Stimulated activated CD8-positive, alpha-beta memory T cell treated with anti-CD3 and anti-CD28 coated beads, Interleukin-7, amount 100 ng/mL, for 4 hours (primary cell): ENCODE measurements around the gene CCSER2.
"Not testable (repeated sequence)": the region's sequence is repeated elsewhere in the genome, so short reads cannot be mapped to it uniquely, and the experiment has no call there.

Experiments used
- DNase-seq, 2 donors: peaks; one replicate each; pipeline ENCODE4 v3.0.0-alpha.2; 2020; ENCODE audit warnings: low read depth in 2 of 2

CCSER2 gene

DNA sequence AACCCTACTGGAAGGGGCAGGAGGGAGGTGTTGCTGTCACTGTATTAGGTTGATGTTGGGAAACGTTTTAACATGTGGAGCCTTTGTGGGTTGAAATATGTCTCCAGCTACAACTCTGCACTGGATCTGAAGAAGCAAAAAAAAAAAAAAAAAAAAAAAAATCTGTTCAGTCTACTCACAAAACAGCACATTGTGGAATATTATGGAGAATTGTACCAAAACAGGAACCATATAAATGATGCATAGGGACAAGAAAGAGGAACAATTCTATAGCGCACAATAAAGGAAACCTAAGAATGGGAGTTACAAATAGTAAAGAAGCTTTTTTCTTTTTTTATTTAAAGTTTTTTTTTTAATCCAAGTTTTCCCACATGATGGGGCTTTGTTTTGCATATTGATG is 63.8 kb downstream of the CCSER2 start:
- no peak for DNase-seq

DNA sequence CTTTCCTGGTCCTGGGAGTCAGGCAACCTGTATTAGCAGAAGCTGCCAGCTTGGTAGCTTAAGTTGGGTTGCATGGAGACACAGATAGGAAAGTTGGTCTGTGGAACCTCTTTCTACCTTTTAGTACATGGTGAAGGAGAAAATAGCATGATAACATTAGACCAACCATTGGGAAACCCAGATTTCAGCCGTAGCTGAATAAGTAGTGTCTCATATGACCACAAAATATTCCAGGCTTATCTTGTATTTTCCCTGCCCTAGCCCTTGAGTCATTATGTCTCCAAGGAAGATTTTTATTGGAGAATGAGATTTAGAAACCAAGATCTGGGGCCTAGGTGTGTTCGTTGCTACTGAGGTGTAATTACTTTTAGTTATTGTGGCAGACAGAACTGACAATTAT is 67.2 kb downstream of the CCSER2 start:
- DNase-seq = no peak

DNA sequence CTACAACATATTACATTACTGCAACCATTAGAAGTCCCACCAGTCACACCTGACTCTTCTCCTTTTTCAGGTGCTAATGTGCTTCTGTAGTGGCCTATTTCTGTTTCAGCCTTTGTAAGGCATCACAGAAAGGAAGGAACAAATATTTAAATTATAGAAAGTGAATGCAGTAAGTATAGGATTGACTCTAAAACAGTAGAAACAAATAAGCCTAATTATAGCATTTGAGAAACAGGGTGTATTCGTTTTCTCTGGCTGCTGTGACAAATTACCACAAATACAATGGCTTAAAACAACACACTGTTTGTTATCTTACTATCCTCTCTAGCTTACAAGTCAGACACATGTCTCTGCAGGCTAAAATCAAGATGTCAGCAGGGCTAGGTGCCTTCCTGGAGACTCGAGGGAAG is 69.4 kb downstream of the CCSER2 start:
- DNase-seq = no peak

DNA sequence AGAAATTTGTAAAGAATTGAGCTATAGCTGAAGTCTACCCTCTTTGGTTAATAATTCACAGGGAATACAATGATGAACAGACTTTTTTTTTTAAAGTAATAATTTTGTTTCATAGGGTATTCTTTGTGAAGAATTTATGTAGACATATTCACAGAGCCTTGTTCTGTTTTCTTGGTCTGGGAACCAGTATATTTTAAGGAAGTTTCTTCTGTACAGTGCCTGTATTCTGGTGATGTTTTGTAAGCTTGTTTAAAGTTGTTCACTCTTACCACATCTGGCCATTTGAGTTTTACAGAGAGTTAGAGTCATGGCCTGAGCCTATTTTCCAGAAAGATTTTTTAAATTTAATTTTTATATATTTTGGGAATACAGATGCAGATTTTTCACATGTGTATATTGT is 70.3 kb downstream of the CCSER2 start:
- DNase-seq = no peak

DNA sequence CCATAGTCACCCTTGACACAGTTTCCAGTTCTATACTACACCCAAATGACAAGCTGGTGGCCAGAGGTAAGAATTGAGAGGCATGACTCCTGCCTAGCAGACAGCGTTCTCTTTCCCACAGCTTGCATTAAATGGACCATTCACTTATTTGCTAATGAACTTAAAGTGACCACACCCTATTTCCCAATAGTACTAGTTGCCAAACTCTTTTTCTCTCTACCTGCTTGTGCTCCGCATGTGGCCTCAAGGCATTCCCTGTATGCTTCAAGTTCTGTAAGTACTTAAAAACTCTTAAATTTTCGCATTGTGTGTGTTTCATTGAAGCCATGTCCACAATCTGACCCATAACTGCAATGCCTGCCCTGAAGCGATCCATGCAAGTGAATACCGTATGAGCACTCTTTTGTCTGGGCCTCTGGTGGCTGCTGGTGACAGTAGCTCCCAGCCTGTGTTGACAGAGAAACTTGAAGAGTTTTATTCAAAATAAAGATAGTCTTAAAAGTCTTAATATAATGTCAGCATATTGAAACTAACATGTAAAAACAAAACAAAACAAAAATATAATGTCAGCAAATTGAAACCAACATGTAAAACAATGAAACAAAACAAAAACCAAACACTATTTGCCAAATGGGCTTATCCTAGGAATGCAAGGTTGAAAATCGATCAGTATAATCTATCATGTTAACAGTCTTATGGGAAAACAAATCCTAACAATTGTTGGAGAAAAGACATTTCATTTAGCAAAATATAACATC is 73.6 kb downstream of the CCSER2 start:
- no peak for DNase-seq

DNA sequence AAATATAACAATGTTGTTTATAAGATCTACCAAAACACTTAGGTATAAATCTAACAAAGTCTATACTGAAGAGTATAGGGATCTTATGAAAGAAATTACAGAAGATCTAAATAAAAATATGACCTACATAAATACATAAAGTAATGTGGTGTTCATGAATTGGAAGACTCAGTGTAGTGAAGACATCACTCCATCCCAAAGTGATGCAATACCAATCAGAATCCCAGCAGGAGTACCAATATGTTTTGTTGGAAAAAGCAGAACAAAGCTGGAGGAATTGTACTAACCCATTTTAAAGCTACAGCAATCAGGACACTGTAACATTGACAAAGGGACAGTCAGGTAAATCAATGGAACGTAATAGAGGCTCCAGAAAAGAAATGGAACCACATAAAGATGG is 76.4 kb downstream of the CCSER2 start:
- no peak for DNase-seq

DNA sequence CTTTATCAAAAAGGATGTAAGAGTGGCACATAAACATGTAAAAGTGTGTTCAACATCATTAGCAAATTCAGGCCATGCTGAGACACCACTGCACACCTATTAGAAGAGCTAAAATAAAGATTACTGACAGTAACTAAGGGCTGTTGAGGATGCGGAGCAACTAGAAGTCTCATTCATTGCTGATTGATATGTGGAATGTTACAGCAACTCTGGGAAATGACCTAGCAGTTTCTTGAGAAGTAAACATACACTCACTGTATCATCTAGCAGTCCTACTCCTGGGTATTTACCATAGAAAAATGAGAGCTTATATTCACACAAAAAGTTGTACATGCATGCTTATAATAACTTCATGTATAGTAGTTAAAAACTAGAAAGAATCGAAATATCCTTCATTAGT is 77.3 kb downstream of the CCSER2 start:
- DNase-seq = no peak

DNA sequence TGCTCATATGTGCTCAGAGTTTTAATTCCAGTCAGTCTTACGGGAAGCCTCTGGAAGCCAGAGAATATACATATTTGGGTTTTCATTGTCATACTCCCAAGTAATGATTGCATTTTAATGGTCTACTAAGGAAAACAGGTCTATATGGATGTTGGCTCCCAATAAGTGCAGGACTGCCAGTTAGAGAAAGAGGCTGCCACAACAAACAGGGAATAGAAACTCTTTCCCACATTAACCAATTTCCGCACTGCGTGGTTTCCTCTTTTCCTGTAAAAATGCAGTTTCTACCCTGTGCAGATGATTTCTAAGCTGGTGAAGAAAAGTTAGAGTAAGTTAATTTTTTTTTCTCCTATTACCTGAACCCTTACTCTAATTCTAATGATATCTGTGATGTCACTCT is 78.2 kb downstream of the CCSER2 start:
- DNase-seq = no peak

DNA sequence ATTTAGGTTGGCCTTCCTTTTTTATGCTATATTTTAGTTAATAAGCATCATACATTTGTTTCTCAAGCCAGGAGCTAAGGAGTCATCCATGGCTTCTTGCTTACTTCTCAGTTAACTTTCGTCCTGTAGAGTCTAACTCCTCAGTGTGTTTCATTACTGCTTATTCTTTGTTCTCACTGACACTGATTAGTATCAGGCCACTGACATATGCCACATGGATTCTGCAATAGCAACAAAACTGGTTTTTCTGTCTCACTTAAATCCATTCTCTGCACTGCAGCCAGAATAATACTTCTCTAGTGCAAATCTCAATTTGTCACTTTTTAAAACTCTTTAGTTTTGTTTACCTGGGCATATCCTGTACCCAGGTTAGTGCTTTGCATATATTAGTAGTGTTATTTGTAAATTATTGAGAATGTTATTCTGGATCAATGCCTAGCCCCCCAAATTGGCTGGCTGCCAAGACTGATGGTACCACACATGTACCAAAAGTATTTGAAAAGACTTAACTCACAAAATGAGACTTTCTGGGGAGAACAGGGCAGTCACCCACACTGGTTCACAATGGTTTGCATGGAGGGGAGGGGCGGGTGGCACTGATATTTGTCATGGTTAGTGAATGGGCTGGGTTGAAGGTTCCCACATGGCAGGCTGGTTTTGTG is 79.1 kb downstream of the CCSER2 start:
- no peak for DNase-seq

DNA sequence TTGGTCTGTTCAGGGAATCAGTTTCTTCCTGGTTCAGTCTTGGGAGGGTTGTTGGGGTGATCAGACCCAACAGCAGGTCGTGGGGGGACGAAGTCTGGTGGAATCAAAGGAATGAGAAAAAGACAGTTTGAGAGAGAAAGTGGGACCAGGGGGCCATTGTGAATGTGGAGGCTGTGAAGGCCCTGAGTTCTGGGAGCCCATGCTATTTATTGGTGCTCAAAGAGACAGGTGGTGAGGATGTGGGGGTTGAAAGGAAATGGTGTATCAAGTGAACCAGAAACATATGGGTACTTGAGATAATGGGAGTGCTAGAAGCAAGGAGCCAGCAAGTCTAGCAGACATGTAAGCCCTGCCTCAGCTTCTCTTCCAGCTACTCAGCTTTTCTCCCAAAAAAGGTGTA is 84.1 kb downstream of the CCSER2 start:
- no peak for DNase-seq

DNA sequence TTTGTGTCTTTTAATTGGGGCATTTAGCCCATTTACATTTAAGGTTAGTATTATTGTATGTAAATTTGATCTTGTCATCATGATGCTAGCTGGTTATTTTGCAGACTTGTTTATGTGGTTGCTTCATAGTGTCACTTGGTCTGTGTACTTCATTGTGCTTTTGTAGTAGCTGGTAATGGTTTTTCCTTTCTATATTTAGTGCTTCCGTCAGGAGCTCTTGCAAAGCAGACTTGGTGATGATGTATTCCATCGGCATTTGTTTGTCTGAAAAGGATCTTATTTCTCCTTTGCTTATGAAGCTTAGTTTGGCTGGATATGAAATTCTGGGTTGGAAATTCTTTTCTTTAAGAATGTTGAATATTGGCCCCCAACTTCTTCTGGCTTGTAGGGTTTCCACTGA is 85.7 kb downstream of the CCSER2 start:
- not testable (repeated sequence) for DNase-seq

DNA sequence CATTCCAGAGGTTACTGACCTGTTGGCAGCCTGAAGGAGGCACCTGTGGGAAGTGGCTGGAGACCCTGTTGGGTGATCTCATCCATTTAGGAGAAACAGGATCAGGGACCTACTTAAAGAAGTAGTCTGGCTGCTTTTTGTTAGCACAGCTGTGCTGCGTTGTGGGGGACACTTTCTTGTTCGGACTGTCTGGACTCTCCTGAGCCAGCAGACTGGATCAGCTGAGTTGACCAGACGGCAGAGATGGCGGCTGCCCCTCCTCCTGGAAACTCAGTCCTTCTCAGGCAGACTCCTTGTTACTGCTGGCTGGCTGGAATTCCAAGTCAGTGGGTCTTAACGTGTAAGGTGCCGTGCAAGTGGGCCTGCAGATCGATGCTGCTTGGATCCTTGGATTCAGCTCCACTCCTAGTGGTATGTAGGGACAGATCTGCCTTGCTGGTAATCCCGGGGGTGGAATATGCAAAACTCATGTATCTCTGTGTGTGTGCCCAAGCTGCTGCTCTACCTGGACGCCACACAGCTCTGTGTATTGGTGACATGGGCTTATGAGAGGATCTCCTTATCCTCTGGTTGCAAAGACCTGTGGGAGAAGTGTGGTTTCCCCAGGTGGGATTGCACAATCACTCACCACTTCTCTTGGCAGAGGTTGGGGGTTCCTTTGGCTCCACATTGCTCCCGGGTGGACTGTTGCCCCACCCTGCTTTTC is 87.3 kb downstream of the CCSER2 start:
- no peak for DNase-seq

DNA sequence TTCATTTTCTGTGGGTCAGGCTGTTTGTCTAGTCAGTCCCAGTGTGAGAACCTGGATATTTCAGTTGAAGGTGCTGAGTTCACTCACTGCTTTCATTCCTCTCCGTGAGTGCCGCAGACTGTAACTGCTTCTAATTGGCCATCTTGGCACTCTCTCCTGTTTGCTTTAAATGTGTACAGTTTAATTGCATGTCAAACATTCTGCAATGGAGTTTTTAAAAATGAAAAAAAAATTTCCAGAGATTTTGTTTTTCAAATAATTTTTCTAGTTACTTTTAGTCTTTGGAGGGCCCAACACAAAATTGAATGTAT is 87.8 kb downstream of the CCSER2 start:
- DNase-seq = no peak

DNA sequence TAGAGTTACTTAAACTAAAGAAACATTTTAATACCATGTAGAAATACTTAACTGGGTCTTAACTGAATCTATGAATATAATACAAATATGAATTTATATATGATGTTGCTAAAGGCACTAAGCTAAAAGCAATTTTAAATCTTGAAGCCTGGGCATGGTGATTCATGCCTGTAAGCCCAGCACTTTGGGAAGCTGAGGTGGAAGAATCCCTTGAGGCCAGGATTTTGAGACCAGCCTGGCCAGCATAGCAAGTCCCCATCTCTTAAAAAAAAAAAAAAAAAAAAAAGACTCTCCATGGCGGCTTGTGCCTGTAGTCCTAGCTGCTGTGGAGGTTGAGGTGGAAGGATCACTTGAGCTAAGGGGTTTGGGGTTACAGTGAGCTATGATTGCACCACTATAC is 95.3 kb downstream of the CCSER2 start:
- no peak for DNase-seq

DNA sequence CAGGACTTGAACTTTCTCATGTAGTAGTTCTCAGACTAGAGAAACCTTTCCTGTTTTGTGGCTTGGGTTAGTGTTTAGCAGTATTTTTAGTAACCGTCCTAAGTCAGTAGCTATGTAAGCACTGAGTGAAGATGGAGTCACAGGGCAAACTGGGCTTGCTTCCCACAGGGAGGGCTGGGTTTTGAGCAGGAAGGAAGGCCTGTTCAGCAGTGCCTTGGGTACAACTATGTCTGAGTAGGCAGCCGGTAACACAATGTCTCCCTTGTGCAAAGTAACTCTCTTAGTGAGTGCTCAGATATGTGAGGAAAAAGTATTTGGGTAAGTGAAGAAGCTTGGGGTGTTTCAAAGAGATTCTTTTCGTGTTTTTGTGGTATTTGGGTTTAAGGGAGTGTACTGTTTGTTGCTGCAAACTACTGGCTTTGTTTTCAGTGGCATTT is 96.4 kb downstream of the CCSER2 start:
- no peak for DNase-seq

DNA sequence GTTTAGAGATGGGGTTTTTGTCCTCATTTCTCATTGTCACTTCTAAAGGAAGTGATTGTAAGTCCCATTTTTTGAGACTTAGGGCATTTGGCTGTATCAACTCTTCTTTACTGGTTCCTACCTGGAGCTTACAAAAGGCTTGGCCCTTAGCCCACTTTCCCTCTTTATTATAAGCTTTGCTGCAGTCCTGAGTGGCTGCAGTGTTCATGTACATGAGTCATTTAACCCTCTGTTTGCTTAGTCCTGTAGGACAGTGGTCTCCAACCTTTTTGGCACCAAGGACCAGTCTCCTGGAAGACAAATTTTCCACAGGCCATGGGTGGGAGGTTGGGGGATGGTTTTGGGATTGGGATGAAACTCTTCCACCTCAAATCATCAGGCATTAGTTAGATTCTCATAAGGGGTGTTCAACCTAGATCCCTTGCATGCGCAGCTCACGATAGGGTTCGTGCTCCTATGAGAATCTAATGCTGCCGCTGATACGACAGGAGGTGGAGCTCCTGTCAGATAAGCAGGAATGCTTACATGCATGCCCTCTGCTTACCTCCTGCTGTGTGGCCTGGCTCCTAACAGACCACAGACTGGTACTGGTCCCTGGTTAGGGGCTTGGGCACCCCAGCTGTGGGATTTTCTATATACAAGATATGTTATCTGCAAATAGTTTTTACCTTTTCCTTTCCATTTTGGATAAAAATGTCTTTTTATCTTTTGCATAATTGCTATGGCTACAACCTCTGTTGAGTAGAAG is 99.7 kb downstream of the CCSER2 start:
- DNase-seq = no peak

DNA sequence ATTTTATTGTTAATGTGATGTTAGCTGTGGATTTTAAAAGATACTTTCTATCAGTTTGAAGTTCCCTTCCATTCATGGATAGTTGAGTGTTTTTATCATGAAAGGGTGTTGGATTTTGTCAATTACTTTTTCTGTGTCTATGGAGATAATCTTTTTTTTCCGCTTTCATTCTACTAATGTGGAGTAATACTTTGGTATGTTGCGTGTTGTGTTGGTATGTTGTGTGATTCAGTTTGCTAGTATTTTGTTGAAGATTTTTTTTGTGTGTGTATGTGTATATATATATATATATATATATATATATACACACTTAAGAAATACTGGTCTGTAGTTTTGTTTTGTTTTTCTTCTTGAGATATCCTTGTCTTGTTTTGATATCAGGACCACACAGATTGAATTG is 100.3 kb downstream of the CCSER2 start:
- no peak for DNase-seq

DNA sequence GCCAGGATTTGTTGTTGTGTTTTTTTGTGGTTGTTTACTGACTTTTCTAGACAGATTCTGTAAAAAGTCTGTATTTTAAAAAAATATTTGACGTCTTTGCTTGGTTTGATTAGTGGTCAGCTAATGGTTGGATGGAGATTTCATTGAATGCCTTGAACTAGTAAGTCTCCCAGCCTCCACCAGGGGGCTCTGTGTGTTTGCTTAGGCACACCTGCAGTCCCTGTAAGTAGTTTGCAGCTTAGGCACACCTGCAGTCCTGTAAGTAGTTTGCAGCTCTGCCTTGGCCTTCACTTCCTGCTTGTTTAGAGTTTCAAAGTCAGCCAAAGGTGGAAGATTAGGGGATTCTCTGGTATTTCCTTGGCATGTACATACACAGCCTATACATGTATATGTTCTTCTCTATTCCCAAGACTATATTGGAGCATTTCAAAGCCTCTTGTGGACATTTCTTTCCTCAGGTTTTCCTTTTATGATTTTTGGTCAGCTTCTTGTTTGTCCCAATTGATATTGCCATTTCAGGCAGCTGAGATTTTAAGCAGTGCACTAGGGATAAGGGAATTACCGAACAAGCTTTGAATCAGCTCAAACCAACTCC is 101.6 kb downstream of the CCSER2 start:
- DNase-seq = peak; percentile 40 to 43

DNA sequence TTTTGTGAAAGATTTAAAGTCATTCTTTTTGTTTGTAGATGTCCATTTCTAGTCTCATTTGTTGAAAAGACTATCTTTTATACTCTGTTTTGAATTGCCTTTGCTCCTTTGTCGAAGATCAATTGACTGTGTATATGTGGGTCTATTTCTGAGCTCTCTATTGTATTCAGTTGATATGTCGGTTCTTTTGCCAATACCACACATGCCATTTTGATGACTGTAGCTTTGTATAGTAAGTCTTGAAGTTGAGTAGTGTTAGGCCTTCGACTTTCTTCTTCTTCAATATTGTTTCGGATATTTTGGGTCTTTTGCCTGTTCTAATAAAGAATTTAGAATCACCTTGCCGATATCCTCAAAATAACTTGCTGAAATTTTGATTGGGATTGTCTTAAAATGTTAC is 104.5 kb downstream of the CCSER2 start:
- DNase-seq = no peak

DNA sequence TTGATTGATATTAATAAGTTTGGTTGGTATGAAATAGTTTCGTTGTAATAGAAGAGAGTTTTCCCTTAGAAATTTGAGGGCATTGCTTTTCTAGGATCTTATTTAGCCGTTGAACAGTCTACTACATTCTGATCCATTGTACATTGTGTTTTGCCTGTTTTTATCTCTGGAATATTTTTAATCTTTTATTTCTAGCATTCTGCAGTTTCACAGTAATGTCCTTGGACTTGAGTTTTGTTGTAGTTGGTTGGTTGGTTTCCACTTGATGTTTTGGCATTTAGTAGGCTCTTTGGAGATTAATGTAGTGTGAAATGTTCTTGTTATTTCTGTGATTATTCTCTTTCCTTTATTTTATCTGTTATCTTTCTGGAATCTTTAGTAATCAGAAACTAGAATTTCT is 112.4 kb downstream of the CCSER2 start:
- no peak for DNase-seq

DNA sequence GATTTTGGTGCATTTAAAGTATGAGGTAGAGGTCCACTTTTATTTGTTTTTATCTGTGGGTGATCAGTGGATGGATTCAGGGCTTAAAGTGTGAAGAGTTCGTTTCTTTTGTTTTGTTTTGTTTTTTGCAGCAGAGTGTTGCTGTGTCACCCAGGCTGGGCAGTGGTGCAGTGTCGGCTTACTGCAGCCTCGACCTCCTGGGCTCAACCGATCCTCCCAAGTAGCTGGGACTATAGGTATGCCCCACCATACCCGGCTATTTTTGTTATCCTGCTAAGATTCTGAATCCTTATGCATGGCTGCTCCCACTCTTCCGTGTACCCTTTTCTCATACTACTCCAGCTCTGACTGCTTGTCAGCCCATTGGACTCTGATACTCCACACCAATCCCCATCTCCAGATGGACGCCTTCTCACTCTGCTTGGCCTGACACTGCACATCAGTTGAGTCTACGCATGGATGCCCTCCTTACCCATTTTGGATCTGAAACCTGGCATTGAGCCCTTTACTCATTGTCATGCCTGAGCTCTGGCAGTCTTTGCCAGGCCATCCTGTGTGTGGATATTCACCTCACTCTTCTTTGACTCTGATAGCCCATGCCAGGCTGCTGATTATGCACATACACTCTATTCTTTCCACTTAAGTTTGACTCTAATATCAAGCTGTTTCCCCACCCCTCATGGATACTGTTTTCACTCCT is 119.5 kb downstream of the CCSER2 start:
- no peak for DNase-seq
